ENCODE results near the gene MMEL1.
A peak's percentile ranks its signal among the peaks of the same experiment; 100 is the strongest.

MMEL1 gene

DNA sequence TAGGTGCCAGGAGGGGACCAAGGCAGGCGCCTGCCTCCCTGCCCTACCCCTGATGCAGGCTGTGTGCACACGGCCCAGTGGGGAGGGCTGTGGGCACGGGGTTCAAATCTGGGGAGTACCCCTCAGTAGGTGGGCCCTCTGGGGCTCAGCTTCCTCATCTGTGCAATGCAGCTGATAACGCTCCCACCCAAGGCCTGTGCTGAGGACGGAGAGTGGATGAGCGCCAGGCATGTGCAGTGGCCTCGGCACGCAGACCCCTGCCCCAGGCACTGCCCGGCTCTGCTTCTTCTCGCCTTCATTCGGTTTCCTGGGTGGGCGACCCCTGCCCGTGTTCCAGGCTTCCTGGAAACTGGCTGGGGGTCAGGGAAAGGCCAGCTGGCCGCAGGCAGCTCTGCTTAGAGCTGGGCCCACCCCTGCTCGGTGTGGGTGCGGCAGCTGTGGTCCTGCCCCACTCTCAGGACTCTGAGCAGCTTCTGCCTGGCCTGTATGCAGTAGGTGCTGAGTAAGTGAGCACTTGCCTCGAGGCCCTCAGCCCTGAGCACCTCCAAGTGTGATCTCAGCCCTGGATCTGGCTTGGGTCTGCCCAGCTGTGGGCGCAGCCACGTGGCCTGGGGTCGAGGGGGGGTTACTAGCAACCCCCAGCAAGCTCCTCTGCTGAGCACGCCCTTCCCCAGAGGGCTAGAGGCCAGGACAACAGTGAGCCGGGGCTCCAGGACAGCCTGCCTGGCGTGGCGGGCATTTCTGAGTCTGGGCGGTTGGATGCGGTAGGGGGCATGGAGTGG, 88.5 kb downstream of the MMEL1 start:
- no peak for DNase-seq (ENCODE audit: low read depth)

- peak; percentile 45 for DNase-seq (ENCODE audit: low read depth)
Observed at GRCh38 chr1:2543543-2544092, 89.2 kb downstream of the MMEL1 start.

GRCh38 chr1:2542246-2542915, 90.4 kb downstream of the MMEL1 start:
- no peak for DNase-seq (ENCODE audit: low read depth)

DNA sequence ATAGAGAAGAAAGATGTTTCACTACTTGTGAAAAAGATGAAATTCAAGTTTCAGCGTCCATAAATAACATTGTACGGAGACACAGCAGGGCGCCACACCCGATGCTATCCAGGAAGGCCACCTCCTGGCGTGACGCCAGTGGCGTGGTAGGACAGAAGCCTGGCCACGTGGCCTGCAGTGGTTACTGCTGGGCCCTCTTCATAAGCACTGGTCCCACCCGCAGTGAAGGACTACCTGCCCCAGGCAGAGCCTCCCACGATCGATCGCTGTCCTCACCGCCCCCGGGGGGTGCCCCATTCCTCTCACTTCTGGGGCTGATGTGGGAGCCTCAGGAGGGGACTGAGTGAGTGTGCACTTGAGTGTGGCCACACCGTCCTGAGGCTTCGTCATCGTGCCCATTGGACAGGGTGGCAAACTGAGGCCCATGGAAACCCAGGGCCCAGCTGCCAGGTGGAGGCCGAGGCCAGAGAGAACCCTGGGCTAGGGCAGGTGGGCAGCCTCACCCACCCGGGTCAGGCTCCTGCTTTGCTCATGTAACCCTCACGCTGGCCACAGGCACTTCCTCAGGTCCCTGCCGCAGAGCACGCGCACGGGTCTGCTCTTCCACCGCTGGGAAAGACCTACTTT, 91.1 kb downstream of the MMEL1 start:
- DNase-seq (ENCODE audit: low read depth): no peak

GRCh38 chr1:2540816-2541492, 91.9 kb downstream of the MMEL1 start:
- DNase-seq (ENCODE audit: low read depth): no peak
